SKM-1 treated with dmso at 0.1 percent for 144 hours (cell line): ENCODE measurements around the gene DENND2C.
A peak's percentile ranks its signal among the peaks of the same experiment; 100 is the strongest.

Experiments used
- DNase-seq: peaks from one replicate; lab custom pipeline; 2025; ENCODE audit not compliant: unreplicated experiment; lab: John Stamatoyannopoulos, UW

DENND2C gene

DNA sequence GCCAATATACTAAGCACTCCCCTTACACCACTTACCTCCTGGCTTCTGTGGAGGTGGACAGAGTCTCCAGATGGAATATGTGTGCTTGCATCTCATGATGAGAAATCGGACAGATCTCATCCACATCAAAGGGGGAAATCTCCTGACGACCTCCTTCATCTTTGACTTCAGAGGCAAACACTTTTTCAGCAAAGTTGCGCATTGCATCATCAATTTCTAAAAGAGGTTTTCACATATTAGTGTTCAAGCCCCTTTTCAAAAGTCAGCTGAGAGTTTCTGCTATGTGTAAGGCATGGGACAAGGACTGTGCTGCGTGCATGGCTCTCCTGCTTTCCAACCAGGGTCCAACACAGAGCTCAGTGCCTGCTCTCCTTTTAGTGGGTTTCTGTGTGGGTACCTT, 18.7 kb upstream of the DENND2C start:
- no peak for DNase-seq

DNA sequence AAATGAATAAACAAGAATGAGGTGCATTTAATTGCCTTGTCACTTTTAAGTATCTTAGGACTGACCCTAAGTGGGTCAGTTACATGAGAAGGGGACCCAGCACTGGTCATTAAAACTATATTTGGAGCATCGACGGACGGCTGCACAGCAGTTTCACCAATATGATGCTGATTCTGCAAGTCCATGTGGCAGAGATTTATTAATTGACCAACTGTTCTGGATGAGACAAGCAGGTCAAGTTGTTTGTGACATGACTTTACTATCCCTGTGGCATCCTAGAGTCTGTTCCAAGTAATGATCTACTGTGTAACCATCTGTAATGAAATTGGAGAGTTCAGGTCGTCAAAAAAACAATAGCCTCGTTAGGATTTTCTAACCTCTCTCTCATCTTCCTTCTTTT, 16.0 kb upstream of the DENND2C start:
- DNase-seq: no peak

DNA sequence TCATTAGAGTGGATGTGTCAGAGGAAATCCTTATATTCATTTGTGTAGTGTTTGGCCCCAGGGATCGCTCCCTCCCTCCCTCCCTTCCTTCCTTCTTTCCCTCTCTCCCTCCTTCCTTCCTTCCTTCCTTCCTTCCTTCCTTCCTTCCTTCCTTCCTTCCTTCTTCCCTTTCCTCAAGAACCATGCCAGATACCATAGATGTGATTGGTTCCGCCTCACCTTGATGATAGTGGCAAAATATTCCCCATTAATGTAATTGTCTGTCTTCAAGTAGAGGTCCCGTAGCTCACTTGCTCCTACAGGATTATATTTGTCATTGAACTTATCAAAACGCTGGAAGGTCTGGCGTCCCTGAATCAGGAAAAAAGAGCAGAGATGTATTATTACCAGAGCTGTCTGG, 7.8 kb upstream of the DENND2C start:
- no peak for DNase-seq

DNA sequence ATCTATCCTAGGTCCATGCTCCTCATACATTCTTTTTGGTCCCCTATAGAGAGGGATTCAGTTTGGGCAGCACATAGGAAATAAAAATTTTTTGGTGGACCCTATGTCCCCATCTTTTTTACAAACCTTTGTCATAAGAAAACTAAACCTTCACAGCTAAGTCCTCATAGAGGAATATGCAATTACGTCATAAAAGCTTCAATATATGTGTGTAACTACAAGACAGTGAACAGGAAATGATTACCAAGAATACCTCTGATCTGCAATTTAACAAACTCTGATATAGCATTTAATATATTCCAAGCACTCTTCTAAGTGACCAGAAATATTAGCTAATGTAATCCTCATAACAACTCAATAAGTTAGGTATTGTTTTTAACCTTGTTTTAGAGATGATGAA, 6.3 kb upstream of the DENND2C start:
- DNase-seq: no peak

DNA sequence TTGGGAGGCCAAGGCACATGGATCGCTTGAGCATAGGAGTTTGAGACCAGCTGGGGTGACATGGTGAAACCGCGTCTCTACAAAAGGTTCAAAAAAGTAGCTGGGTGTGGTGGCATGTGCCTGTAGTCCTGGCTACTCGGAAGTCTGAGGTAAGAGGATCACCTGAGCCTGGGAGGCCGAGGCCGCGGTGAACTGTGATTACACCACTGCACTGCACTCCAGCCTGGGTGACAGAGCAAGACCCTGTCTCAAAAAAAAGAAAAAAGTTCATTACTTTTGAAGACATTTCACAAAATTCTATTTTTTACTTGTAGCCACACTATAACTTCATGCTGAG, 2.1 kb upstream of the DENND2C start:
- DNase-seq: no peak

DNA sequence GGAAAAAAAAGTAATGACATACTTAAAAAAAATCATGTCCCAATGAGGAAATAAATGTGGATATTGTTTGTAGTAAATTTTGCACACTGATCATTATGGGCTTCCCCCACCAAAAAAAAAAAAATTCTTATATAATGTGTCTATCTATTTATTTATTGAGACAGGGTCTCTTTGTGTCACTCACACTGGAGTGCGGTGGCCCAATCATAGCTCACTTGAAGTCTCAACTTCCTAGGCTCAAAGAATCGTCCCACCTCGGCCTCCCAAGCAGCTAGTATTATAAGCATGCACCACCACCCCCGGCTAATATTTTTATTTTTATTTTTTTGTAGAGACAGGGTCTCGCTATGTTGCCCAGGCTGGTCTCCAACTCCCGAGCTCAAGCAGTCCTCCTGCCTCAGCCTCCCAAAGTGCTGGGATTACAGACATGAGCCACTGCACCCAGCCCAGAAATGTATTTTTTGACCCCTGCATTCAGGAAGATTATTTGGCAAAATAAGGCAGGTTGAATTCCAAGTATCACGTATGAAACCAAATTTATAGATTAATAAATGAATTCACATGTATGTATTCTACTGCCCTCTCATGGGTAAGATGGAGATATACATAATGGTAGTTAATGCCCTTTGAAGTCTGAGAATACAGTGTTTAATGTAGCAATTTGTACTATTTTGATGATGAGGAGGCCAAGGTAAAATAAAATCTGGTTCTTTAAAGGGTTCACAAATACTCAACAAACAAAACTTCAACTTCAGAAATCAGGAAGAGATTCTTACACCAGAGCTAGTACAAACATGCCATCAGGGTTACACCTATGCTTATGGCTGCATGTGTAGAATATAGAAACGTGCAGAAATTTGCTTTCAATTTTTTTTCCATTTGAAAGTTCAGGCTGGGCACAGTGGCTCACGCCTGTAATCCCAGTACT, 1.4 kb upstream of the DENND2C start:
- peak; percentile 20 for DNase-seq

DNA sequence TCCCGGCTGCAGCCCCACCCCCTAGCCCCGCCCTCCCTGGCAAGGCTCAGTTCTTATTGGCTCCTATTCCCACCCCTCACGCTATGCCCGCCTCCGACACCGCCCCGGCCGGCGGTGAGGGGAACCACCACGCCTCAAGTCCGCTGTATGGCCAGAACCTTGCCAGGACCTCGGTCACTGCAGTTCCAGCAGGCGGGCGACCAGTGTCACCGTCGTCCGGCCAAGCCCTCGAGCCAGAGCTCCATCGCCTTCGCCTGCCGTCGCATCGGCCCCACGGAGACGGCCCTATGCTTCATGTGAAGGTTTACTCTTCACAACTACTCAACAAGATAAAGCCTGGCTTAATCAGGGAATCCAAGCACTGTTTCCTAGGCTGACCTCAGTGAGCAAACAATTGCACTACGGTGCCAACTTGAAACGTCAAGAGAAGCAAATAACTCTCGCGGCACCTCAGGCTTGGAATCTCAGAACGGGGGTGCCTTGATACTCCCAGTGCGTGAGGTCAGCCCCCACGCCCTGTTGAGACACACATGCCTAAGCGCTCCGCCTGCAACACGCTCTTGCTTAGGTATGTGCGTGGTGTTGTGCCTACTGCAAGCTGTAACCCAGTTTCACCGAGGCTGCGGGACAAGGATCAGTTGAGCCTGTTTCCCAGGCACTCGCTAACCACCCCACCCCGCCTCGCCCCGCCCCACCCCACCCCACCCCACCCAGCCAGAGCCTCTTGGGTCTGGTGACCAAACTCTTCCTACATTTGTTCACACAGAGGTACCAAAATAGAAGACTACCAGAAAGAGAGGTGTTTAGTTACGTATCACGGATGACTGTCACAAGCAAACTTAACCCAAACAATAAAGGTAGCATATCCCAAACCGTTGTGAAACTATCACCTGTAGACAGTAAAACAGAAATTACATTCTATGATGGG, 498 bp upstream of the DENND2C start:
- DNase-seq: peak; percentile 79

DNA sequence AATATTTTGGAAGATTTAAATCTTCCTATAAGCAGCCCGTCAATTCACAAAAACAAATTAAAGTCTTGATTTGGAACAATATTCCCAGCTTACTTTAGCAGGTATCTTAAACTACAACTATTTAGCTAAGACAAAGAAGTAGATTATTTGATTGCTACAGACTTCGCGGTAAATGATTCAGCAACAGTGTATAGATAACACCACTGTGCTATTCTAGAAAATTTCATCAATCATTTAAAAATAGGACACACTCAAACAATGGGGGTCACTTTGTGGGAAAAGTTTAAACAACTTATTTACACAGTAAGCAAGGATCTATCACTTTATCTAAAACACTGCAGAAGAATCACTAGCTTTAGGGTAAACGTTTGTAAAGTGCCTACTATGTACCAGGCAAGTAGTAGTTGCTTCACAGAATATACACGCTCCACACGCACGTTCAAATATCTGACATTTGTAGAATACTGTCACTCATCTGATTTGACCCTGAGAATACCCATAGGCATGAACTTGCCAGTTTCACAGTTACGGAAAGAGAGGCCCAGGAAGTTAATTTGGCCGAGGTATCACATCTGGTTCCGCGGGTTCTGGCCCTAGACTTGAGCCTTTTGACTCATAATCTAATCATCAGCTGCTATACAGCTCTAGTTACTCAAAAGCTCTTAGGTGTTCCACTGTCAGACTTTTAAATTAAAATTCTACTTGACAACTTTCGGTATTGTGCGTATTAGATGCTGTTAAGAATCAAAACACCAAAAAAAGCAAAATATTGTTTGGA, 876 bp downstream of the DENND2C start:
- DNase-seq: no peak

DNA sequence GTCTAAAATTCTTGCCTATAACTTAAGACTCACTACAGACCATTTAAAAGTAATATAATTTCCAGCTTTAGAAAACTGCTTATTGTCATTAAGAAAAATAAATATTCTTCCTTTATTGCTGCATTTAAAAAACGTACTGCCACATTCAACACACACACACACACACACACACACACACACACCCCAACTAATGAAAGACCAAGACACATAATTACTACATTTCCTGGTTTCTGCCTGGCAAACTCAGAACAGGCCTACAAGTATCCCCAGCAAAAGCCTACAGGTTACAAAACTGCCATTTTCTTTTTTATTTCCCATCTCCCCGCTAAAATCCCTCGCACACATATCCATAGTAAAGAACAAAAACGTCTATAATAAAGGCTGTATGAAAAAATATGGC, 1.5 kb downstream of the DENND2C start:
- DNase-seq: no peak

DNA sequence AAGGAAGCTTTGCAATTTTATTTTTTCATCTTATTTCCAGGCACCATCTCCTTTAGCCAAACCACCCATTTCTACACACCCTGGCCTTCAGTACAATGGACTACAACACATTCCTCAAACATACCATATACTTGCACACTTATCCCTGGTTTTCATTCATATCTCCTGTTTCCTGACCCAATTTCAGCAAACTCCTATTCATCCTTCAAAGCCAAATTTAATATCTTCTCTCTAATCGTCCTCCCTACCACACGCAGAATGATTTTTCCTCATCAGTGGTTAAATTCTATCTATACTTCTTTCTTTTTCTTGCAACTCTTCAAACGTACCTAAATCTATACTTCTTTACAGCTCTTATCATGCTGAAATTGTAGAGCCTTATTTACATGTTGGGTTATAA, 2.9 kb downstream of the DENND2C start:
- no peak for DNase-seq

DNA sequence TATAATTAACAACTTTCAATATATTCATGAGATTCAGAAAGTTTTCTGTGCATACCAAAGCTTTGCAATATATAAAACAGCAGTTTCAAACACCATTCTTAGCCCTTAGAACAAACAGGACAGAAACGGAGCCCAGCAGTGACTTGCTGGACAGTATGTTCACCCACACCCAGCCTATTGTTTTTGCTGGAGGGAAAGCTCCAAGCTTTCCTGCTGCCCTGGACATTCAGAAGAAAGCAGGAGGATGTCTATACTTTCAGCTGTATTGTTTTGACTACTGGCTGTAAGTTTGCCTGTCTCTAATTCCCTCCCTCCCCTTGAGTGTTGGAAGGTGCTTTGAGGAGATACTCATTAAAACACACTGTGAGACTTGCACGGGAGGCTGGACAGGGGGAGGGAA, 9.6 kb downstream of the DENND2C start:
- DNase-seq: no peak

DNA sequence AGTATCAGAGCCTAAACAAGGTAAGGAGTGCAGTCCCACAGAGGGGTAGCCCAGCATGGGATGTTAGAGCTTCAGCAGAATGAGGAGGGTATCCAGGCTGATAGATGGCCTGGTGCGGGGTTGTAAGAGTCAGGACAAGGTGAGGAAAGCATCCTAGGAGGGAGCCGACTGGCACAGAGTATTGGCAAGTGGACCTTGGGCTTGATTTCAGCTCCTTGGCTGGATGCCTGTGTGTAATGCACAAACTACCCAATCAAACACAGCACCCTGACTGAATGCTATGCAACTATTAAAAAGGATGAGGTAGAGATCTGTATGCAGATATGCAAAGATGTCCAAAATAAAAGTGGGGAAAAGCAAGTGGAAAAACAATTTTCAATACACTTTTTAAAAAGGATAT, 18.0 kb downstream of the DENND2C start:
- no peak for DNase-seq

DNA sequence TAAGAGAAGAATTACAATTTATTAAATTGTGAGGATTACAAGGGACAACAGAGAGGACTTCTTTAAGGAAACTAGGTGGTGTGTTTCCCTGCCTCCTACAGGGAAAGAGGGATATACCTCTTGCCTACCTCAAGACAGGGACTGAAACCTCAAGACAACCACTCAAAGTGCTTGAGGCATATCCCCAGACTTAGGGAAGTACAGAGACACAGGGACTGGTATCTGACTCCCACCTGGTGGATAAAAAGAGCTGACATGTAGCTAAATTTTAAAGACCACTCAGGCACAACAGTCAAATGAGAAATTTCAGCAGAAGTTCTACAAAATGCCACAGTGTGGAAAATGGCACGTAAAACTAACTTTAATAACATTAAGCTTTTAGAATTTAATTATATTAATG, 21.3 kb downstream of the DENND2C start:
- DNase-seq: no peak

DNA sequence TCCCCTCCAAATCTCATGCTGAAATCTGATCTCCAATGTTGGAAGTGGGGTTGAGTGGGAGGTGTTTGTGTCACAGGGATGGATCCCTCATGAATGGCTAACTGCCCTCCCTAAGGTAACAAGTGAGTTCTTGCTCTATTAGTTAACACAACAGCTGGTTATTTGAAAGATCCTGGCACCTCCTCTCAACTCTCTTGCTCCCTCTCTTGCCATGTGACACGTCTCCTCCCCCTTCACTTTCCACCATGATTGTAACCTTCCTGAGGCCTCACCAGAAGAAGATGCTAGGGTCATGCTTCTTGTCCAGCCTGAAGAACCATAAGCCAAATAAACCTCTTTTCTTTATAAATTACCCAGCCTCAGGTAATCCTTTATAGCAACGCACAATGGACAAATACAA, 28.5 kb downstream of the DENND2C start:
- DNase-seq: no peak

DNA sequence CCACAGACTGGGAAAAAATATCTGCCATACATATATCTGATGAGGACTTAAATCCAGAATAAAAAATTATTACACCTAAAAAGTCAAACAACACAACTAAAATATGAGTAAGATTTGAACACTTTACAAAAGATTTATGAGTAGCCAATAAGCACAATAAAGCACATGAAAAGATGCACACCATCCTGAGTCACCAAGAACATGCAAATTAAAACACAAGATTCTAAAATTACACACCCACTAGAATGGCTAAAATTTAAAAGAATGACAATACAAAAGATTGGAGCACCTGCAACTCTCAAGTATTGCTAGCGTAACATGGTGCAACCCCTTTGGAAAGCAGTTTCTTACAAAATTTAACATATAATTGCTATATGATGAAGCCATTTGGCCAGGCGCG, 30.9 kb downstream of the DENND2C start:
- DNase-seq: no peak

DNA sequence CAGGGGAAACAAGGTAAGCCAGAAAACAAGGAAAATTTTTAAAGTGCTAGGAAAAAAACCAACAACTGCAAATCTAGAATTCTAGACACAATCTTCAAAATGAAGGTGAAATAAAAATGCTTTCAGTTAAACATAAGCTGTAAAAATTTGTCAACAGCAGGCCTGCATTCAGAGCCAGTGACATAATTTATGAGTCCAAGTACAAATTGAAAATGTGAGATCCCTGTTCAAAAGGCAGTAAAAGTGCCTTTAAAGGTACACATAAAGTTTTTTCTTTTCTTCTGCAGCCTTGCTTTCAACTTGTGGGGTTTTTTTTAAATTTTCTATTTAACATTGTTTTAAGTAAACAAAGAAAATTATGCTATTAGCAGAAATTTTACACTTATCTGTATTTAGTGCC, 37.4 kb downstream of the DENND2C start:
- no peak for DNase-seq

DNA sequence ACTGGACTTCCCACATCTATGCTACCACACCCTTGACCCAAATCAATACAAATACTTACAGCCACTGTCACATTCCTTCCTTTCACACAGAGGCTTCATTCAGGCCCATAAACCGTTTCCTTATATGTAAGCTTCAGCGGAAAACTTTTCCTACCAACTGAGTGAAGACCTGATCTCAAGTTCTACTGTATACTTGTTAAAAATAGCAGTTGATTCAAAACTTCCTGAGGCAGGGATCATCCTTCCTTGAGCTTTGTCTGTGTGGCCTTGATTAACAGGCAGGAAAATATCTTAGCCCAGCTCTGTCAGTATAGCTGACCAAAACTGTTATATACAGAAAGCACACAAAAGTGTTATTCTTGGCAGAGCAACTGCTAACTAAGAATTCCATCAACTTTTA, 42.7 kb downstream of the DENND2C start:
- no peak for DNase-seq

DNA sequence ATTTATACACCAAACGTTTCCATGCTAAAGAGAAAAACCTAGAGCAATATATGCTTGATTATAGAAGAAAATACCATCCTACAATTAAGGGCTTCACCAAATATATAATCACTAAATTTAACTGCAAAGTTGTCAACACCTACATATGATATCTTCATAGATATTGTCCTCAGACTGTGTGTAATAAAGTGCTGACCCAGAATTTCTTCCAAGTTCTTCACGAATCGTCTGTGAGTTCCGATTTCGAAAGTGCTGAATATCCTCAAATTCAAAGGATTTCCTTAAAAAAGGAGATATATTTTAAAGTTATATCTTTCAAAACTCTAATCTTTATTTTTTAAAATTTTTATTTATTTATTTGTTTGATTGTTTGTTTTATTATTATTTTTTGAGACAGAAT, 46.5 kb downstream of the DENND2C start:
- DNase-seq: no peak

DNA sequence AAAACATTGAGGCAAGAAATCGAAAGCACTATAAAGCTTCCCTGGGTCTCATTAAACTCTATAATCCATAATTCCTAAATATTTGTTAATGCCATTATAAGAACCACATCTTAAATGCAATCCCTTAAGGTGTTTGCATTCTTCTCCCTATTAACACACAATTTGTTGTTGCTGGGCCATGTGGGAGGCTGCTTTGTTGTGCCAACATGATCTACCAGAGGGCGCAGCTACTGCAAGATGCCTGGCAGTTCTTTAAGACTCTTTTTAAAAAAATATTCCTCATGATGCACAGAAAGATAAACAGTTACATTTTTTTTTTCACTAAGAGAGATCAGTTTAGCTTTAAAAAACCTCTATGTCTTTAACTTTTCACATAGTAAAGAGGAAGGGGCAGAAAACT, 49.4 kb downstream of the DENND2C start:
- DNase-seq: no peak

DNA sequence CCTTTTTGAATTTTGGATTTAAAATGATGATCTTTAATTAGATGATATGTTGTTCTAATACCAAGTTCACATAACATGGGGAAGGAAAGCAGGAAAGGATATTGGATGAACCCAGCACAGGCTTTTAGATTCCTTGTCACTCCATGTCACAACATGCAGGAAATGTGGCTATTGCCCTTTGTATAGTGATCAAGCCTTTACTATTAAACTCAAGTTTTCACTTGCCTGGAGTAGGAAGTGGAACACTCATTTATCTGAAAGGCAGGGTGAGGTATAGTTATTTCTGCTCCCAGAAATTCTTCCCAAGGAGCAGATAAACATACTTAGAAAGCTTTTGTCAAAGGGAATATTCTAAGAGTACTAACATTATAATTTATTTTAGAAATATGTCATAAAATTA, 51.2 kb downstream of the DENND2C start:
- DNase-seq: no peak

DNA sequence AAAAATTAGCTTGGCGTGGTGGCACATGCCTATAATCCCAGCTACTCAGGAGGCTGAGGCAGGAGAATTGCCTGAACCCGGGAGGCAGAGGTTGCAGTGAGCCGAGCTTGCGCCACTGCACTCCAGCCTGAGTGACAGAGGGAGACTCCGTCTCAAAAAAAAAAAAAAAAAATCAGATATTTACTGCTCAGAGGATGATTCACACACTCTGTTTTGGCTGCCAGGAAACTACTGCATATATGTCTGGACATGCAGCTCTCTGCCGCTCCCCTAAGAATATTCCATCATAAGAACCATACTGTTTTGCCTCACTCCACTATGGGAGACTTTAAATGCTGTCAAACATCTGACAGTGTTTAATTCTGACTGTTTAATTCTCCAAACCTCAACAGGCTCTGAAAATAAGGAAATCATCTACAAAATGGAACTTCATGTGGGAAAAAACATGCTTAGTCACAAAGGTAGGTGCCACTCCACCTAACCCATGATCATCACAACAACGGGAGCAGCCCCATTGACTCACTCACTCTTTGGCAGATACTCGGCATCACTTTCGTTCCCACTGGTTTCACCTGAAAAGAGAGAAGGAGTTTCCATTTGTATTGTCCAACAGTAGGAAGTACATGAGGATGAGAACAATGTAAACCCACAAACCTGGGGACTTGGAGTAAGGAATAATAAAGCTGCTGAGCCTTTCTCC, 59.2 kb downstream of the DENND2C start:
- DNase-seq: no peak
